ENCODE measurements around the gene ZBED5.

GRCh38 chr11:10813945-10814344, 43.9 kb downstream of the ZBED5 start:
- TF ChIP-seq CTCF (IDR thresholded peaks at IDR 0.05) (no peak), ZFX (IDR thresholded peaks at IDR 0.05; ENCODE audit: borderline replicate concordance) (no peak)

Data from 22Rv1 (cell line).